ENCODE measurements around the gene TMEM219.
"Not testable (repeated sequence)": the region's sequence is repeated elsewhere in the genome, so short reads cannot be mapped to it uniquely, and the experiment has no call there.

Gene TMEM219

DNA sequence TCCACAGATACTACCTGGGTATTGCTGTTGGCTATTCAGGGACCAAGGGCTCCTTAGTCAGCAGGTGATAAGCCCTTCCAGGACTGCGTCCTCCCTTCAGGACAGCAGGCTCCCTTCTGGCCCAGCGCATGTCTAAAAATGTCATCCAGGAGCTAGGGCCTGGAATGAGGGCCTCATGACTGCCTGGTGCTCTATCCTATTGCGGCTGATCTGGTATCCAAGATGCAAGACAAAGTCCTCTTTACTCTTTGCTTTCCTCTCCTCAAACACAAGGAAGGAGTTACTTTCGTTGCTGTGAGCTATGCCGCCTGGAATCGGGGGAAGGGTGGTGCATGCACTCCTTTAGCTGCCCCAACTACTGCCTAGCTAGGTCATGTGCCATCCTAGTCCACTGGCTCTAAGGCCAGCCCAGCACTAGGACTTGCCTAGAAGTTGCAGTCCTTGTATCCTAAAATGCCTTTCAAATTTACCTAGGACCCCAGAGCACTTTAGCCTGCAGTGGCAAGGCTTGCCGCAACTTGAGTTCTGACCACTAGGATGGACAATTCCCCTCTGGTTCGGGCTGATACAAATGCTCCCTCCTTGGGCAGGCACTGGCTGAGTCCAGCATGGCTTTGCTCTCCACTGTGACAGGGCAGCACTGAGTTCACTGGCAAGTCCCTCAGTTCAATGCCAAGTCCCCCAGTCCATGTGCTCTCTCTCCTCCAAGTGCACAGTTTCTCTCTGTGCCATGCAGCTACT lies 10.1 kb upstream of the TMEM219 start:
- no peak for DNase-seq (ENCODE audit: low read depth)

DNA sequence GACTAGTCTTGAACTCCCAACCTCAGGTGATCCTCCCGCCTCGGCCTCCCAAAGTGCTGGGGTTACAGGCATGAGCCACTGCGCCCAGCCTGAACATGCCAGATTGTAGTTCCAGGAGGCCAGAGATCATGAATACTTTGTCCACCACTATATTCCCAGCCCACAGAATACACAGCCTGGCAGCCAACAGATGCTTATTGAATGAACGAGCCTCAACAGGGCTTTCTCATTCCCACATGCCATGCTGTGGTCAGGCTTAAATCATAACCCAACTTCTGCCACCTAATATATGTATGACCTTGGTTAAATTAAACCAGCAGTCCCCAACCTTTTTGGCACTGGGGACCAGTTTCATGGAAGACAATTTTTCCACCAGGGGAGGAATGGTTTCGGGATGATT lies 3.1 kb upstream of the TMEM219 start:
- no peak for DNase-seq (ENCODE audit: low read depth)

DNA sequence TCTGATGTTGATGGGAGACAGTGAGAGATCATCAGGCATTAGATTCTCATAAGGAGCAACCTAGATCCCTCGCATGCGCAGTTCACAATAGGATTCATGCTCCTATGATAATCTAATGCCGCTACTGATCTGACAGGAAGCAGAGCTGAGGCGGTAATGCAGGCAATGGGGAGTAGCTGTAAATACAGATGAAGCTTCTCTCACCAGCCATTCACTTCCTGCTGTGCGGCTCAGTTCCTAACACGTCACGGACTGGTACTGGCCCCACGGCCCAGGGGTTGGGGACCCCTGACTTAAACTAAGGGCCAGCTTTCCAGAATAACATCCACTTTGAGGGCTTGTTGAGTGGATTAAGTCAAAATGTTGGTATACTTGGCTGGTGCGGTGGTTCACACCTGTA lies 2.6 kb upstream of the TMEM219 start:
- DNase-seq (ENCODE audit: low read depth) = no peak

DNA sequence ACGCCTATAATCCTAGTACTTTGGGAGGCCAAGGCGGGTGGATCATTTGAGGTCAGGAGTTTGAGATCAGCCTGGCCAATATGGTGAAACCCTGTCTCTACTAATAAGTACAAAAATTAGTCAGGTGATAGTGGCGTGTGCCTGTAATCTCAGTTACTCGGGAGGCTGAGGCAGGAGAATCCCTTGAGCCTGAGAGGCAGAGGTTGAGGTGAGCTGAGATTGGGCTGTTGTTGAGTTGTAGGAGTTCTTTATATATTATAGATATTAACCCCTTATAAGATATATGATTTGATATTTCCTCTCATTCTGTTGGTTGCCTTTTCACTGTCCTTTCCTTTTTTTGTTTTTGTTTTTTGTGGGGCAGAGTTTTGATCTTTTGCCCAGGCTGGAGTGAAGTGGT lies 2.1 kb upstream of the TMEM219 start:
- not testable (repeated sequence) for DNase-seq (ENCODE audit: low read depth)

DNA sequence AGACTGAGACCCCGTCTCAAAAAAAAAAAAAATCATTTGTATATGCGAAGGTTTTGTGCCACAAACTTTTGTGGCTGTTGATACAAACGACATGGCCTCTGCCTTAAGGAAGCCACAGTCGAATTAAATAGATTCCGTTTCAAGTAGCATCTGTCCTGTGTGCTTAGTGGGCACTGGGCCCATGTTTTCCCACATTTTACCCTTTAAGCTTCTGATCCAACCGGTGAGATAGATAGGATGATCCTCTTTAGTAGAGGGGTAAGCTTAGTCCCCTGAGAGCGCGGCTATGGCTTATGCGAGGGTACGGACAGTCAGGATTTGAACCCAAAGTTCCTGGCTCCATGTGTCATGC lies 776 bp upstream of the TMEM219 start:
- no peak for DNase-seq (ENCODE audit: low read depth)

DNA sequence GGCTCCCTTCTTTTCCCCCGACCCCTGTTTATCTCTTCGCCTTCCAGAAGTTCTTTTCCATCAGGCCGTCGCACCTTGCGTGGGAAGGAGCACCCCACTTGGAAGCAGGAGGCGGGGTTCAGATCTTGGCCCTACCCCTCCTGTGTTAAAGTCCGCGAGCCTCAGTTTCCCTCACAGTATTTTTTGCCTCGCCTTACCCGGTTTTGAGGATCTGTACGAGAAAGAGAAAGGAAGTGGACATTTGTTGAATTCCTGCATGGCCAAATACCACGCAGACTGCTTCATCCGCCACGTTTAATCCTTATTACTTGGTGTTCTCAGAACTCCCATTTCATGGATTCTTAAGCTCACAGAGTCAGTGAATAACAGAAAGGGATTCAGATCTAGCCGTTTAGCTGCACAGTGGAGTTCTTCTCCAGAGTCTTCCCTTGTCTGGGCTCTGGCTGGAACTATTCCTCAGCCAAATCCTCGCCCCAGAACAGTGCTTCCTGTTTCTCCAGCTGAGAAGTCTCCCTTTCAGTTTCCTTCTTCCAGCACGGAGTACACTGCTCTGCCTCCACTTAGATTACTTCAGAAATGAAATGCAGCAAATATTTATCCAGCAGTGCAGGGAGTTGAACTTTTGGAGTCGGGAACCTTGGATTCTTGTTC lies 590 bp downstream of the TMEM219 start:
- DNase-seq (ENCODE audit: low read depth) = no peak

DNA sequence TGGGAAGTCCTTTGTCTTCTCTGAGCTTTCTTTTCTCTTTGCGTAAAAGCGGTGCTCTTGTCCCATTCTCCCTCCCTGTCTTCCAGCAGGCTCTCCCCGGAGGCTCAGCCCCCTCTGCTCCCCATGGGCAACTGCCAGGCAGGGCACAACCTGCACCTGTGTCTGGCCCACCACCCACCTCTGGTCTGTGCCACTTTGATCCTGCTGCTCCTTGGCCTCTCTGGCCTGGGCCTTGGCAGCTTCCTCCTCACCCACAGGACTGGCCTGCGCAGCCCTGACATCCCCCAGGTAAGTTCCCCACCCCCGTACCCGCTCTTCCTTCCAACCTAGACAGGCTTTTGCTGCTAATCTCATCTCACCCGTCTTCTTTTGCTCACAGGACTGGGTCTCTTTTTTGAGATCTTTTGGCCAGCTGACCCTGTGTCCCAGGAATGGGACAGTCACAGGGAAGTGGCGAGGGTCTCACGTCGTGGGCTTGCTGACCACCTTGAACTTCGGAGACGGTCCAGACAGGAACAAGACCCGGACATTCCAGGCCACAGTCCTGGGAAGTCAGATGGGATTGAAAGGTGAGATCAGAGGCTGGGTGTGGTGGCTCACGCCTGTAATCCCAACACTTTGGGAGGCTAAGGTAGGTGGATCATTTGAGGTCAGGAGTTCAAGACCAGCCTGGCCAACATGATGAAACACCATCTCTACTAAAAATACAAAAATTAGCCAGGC lies 1.3 kb downstream of the TMEM219 start:
- DNase-seq (ENCODE audit: low read depth) = no peak

DNA sequence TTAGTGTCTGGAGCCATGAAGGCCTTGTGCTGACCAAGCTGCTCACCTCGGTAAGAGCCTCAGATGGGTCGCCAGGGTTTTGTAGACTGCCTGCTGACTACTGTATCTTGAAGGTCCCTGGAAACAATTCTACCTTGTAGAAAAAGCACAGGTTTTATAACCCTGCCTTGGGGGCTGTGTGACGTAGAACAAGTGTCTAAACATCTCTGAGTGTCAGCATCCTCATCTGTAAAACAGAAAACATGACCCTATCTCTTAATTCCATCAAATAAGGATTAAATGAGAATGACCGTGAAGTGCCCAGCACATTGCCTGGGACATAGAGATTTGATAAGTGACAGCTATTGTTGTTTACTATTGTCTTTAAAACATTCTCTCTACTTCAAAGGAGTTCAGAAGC lies 6.3 kb downstream of the TMEM219 start:
- DNase-seq (ENCODE audit: low read depth) = no peak

DNA sequence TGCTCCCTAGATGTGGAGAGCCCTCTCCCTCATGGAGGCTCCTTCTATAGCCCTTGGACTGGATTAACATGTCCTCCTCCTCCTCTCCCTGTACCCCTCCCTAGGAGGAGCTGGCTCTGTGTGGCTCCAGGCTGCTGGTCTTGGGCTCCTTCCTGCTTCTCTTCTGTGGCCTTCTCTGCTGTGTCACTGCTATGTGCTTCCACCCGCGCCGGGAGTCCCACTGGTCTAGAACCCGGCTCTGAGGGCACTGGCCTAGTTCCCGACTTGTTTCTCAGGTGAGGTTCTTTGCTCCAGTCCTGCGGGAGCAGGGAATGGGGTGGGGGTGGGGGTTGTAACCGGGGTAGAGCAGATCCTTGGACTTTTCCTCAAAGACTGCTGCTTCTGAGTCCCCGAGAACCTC lies 9.4 kb downstream of the TMEM219 start:
- DNase-seq (ENCODE audit: low read depth) = no peak

DNA sequence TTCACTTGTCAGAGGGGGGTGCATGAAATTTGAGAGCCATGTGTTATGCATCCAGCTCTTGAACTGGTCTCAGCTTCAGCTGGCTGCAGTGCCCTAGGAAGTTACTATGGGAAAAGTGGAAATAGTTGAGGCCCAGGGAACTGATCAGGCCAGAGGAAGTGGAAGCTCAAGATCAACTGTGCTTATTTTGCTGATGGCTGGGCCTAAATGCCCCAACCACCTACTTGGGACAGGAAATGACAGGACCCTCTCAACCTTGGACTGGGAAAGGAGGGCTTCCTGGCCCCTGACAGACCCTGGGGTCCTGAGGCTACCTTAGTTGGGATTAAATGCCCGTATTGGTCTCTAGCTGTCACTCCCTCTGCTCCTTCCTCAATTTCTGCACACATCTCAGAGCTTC lies 10.6 kb downstream of the TMEM219 start:
- DNase-seq (ENCODE audit: low read depth) = no peak

DNA sequence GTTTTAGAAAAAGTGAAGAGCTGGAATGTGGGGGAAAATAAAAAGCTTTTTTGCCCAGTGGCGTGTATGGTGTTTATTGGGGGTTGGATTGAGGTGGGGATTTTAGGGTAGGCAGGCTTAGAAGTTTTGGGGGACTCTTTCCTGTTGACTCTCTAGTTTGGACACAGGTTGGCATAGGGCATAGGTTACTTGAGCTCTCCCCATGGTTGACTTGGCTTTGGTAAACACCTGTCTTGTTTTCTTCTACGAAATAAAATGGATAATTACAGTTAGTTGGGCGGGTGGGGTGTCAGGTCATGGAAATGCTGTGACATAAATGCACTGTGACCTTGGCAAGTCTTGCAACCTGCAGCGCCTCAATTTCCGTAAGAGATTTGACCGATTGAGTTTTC lies 11.1 kb downstream of the TMEM219 start:
- DNase-seq (ENCODE audit: low read depth) = no peak

DNA sequence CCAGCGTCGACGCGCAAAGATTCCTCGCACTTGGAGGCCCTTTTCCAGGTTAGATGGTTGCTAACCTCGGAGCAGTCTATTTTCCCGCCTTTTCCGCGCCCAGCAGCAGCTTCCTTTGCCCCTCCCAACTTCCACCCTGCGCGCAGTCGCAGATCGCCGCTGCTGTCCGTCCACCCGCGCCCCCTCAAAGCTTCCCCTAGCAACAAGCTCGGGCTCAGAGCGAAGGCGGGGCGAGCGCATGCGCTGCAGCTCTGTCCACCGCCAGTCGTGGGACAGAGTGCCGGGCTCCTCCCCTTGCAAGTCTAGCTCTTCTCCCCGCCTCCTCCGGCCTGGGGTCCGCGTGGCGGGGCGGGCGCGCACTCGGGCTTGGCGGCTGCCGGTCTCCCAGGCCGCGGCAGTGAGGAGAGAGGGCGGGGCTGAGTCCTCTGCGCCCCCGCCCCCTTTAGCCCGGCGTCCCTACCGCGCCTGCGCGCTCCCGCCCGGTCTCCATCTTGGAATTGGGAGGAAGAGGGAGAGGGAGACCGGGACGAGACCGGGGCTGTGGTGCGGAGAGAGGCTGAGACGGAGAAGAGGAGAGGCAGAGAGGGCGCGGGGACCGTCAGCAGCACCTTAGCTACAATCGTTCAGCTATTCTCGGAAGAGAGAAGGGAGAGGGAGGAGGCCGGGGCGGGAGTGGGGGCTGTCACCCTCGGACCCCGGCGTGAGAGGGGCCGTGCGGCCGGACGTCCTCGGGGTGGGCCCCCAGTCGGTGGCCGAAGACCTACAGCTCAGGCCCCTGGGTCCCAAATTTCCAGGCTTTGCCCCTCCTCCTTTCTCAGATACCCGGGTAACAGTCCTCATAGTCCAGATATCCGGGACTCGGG lies 11.7 kb downstream of the TMEM219 start, which contains the start of gene TAOK2:
TSS of gene TAOK2 (plus strand) at position 485 of the 863 bp plus-strand sequence. CDS start 3,905 bp downstream, outside the sequence.
- DNase-seq (ENCODE audit: low read depth) = peak; percentile 89

DNA sequence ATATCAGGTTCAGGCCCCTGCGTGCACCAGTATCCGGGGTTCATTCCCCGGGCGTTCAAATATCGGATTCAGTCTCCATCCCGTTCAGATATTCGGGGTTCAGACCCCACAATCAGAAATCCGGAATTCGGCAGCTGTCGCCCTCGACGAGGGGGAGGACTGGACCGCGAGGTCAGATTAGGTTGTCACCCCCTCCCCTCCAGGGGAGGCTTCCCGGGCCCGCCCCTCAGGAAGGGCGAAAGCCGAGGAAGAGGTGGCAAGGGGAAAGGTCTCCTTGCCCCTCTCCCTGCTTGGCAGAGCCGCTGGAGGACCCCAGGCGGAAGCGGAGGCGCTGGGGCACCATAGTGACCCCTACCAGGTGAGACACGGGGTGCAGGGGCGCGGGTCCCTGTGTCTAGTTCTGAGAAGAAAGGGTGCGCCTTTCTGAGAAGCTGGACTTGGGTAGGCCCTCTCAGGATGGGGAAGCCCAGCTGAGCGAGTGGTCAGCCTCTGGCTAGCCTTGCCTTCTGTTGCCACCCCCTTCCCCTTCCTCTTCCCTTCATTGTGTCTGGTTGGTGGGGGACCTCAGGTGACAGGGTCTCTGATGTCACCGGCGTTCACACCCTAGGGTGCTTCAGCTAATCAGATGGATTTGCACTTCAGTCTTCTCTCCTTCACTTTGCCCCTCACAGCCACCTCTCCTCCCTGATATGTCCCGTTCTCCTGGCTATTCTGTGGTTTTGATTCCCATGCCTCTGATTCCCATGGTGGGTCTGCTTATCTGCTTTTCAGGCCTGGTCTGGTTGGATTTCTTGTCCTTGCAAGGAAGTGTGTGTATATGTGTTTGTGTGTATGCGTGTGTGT lies 12.6 kb downstream of the TMEM219 start:
- DNase-seq (ENCODE audit: low read depth) = no peak

DNA sequence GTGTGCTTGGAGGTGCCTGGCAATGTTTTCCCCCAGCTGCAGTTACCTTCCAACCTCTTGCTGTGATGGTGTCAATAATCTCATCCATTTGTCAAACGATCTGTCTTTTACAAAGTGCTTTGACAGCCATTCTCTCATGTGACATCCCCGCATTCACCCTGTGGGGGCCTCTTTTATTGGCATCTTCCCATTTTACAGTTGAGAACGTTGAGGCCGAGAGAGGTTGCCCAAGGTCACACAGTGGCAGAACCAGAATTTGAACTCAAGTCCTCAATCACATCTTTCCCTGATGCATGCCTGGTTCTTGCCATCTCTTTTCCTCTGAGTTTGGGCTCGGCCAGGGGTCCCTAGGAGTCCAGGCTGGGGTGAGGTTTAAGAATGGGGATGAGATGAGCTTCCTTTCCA lies 13.3 kb downstream of the TMEM219 start:
- no peak for DNase-seq (ENCODE audit: low read depth)

DNA sequence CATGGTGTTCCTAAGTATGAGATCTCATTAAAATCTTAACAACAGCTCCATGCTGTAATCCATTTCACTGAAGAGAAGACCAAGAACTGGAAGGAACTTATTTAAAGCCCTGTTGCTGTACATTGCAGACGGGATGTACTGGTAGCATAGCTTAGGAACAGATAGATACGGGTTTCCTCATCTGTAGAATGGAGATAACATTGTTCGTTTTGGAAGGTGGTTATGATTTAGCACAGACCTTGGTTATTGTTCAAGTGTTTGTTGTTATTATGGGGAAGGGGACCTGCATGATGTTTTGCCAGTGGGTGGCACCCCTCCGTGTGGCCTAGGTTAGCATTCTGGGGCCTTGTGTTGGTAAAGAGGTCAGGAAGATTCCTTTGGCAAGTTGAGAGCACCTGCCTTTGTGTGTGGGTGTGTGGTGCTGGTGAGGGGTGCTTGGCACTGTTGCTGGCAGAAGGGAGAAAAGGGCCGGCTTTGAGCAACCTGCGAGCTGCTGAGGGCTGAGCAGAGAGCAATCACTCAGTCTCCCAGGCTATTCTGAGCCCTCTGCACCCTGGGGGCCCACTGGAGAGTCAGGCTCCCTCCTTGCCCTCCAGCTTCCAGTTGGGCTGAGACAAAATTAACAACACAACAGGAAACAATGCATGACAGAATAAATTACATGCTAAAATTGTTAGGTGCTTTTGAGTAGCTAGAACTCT lies 14.1 kb downstream of the TMEM219 start:
- DNase-seq (ENCODE audit: low read depth) = no peak

DNA sequence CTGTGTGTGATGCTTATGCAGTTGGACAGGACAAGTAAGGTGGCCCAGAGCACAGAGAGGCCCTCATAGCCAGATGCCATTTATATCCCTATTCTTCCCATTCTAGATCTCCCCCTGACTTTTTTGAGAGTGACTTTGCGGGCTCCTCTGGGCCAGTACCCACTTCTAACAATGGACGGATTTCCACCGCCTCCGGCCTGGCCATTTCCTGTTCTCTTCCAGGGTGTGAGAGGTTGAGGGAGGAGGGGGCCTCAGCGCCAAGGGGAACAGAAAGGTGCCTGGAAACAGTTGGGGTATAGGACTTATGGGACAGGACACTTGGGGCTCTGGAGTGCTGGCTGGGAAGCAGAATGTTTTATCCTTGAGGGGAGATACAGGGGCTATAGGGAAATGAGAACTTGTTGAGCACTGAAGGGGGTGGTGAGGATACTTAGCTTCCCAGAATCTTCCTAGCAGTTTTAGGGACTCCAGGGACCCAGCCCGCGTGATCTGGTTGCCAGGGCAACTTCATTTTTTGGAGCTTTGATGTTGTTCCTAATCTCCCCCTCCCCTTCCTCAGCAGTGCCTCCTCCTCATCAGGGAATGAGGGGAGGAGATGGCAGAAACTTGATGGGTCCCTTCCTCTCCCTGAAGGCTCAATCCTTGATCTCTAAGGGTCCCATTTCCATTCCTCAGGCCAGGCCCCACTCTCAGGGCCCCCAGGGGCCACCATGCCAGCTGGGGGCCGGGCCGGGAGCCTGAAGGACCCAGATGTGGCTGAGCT lies 15.4 kb downstream of the TMEM219 start:
- no peak for DNase-seq (ENCODE audit: low read depth)

DNA sequence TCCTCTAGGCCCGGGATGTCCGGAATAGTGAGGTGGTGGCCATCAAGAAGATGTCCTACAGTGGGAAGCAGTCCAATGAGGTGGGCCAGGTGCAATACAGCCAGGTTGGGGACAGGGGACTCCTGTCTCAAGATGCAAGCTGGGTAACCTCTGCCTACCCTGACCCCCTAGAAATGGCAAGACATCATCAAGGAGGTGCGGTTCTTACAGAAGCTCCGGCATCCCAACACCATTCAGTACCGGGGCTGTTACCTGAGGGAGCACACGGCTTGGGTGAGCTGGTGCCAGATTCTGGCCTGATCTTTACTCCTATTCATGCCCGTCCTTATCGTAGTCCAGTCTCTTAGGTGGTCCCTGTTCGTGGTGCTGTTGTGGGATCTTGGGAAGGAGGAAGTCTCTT lies 16.2 kb downstream of the TMEM219 start:
- DNase-seq (ENCODE audit: low read depth) = no peak

DNA sequence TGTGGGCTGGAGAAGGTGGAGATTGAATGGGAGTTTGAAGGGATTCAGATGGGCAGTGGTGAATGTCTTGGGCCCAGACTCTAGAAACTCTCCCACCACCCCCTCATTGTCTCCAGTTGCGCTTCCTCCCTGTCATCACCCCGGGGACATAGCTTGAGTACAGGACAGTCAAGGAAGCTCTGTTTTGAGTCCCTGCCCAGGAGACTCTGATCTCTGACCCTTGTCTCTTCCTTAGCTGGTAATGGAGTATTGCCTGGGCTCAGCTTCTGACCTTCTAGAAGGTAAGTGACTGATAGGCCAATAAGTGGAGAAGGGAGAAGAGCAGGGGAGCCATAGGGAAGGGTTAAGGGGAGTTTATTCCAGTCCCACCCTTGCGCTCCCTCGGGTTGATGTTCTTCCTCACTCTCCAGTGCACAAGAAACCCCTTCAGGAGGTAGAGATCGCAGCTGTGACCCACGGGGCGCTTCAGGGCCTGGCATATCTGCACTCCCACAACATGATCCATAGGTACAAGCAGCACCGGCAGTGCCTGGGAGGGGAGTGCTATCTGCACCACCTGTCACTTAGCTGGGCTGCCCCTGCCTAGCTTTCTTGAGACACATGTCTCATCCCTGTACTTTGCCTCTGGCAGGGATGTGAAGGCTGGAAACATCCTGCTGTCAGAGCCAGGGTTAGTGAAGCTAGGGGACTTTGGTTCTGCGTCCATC lies 16.8 kb downstream of the TMEM219 start:
- DNase-seq (ENCODE audit: low read depth) = no peak
